Measurements from ENCODE around the gene ANKRD28. TPM values are rescaled to one million over a fixed set of nuclear protein-coding genes. Genes with fewer than 3 reads are reported as not detected.
A peak's percentile ranks its signal among the peaks of the same experiment; 100 is the strongest.

The ANKRD28 gene
- total and polyA plus RNA-seq, 9 donors: 19.9 to 32.1 (median 24.9) TPM

- H3K4me3 ChIP-seq (ENCODE audit: low read length): no peak overlapping the region
- H3K36me3 ChIP-seq (ENCODE audit: control insufficient read depth, insufficient read depth, low read length): no peaks in the 10 kb centered on the region
- peaks cover 15% of the 10 kb centered on the region for H3K9me3 ChIP-seq (replicated peaks; ENCODE audit: control insufficient read depth, low read depth, low read length)
- H3K27me3 ChIP-seq (ENCODE audit: control insufficient read depth, insufficient read depth, low read length): no peaks in the 10 kb centered on the region
- H3K4me1 ChIP-seq (ENCODE audit: control insufficient read depth, insufficient read depth, low read length): no peaks in the 10 kb centered on the region
- no peak overlapping the region for H3K27ac ChIP-seq (ENCODE audit: low read length)
- DNase-seq: no peak
Observed at GRCh38 chr3:15657016-15657415, 140.8 kb downstream of the ANKRD28 start.

- H3K4me3 ChIP-seq (ENCODE audit: low read length): no peak overlapping the region
- H3K36me3 ChIP-seq (ENCODE audit: control insufficient read depth, insufficient read depth, low read length): no peaks in the 10 kb centered on the region
- H3K4me1 ChIP-seq (ENCODE audit: control insufficient read depth, insufficient read depth, low read length): peaks cover under 1% of the 10 kb centered on the region
- no peak overlapping the region for H3K27ac ChIP-seq (ENCODE audit: low read length)
- DNase-seq: no peak
- peaks cover 15% of the 10 kb centered on the region for H3K9me3 ChIP-seq (replicated peaks; ENCODE audit: control insufficient read depth, low read depth, low read length)
- 100% methylated on average over 2 of the region's 5 CpGs for WGBS (ENCODE audit: insufficient coverage)
- no peaks in the 10 kb centered on the region for H3K27me3 ChIP-seq (ENCODE audit: control insufficient read depth, insufficient read depth, low read length)
Observed at GRCh38 chr3:15656342-15656741, 141.4 kb downstream of the ANKRD28 start.

- no peaks in the 10 kb centered on the region for H3K27me3 ChIP-seq (ENCODE audit: control insufficient read depth, insufficient read depth, low read length)
- no CpG with 5 or more reads among the region's 9 CpGs for WGBS (ENCODE audit: insufficient coverage)
- no peak for DNase-seq
- H3K27ac ChIP-seq (ENCODE audit: low read length): no peak overlapping the region
- no peak overlapping the region for H3K4me3 ChIP-seq (ENCODE audit: low read length)
- H3K4me1 ChIP-seq (ENCODE audit: control insufficient read depth, insufficient read depth, low read length): peaks cover 9% of the 10 kb centered on the region
- peaks cover 15% of the 10 kb centered on the region for H3K9me3 ChIP-seq (replicated peaks; ENCODE audit: control insufficient read depth, low read depth, low read length)
- no peaks in the 10 kb centered on the region for H3K36me3 ChIP-seq (ENCODE audit: control insufficient read depth, insufficient read depth, low read length)
Observed at GRCh38 chr3:15654891-15655290, 142.9 kb downstream of the ANKRD28 start.

GRCh38 chr3:15654127-15654526 is 143.7 kb downstream of the ANKRD28 start:
- peaks cover 15% of the 10 kb centered on the region for H3K9me3 ChIP-seq (replicated peaks; ENCODE audit: control insufficient read depth, low read depth, low read length)
- H3K27me3 ChIP-seq (ENCODE audit: control insufficient read depth, insufficient read depth, low read length): no peaks in the 10 kb centered on the region
- H3K4me3 ChIP-seq (ENCODE audit: low read length): no peak overlapping the region
- H3K4me1 ChIP-seq (ENCODE audit: control insufficient read depth, insufficient read depth, low read length): peaks cover 17% of the 10 kb centered on the region
- no peaks in the 10 kb centered on the region for H3K36me3 ChIP-seq (ENCODE audit: control insufficient read depth, insufficient read depth, low read length)
- no peak for DNase-seq
- no peak overlapping the region for H3K27ac ChIP-seq (ENCODE audit: low read length)

- no CpG with 5 or more reads among the region's 3 CpGs for WGBS (ENCODE audit: insufficient coverage)
- Histone ChIP-seq H3K4me3 (ENCODE audit: low read length) (no peak overlapping the region), H3K36me3 (ENCODE audit: control insufficient read depth, insufficient read depth, low read length) (no peaks in the 10 kb centered on the region), H3K4me1 (ENCODE audit: control insufficient read depth, insufficient read depth, low read length) (peaks cover 19% of the 10 kb centered on the region), H3K27me3 (ENCODE audit: control insufficient read depth, insufficient read depth, low read length) (no peaks in the 10 kb centered on the region), H3K9me3 (replicated peaks; ENCODE audit: control insufficient read depth, low read depth, low read length) (peaks cover 15% of the 10 kb centered on the region), H3K27ac (ENCODE audit: low read length) (no peak overlapping the region)
- DNase-seq: no peak
Observed at GRCh38 chr3:15653321-15653720, 144.5 kb downstream of the ANKRD28 start.

GRCh38 chr3:15651396-15651795 is 146.4 kb downstream of the ANKRD28 start:
- H3K36me3 ChIP-seq (ENCODE audit: control insufficient read depth, insufficient read depth, low read length): no peaks in the 10 kb centered on the region
- H3K4me3 ChIP-seq (ENCODE audit: low read length): no peak overlapping the region
- H3K4me1 ChIP-seq (ENCODE audit: control insufficient read depth, insufficient read depth, low read length): peaks cover 36% of the 10 kb centered on the region
- H3K9me3 ChIP-seq (replicated peaks; ENCODE audit: control insufficient read depth, low read depth, low read length): peaks cover 7% of the 10 kb centered on the region
- H3K27me3 ChIP-seq (ENCODE audit: control insufficient read depth, insufficient read depth, low read length): no peaks in the 10 kb centered on the region
- H3K27ac ChIP-seq (ENCODE audit: low read length): no peak overlapping the region
- DNase-seq: peak; percentile 47
- 69% methylated on average over 2 of the region's 8 CpGs for WGBS (ENCODE audit: insufficient coverage)

- Histone ChIP-seq H3K36me3 (ENCODE audit: control insufficient read depth, insufficient read depth, low read length) (no peaks in the 10 kb centered on the region), H3K27me3 (ENCODE audit: control insufficient read depth, insufficient read depth, low read length) (no peaks in the 10 kb centered on the region), H3K27ac (ENCODE audit: low read length) (no peak overlapping the region), H3K9me3 (replicated peaks; ENCODE audit: control insufficient read depth, low read depth, low read length) (no peaks in the 10 kb centered on the region), H3K4me1 (ENCODE audit: control insufficient read depth, insufficient read depth, low read length) (peaks cover 48% of the 10 kb centered on the region), H3K4me3 (ENCODE audit: low read length) (no peak overlapping the region)
- no peak for DNase-seq
- 50% methylated on average over 2 of the region's 5 CpGs for WGBS (ENCODE audit: insufficient coverage)
Observed at GRCh38 chr3:15649858-15650257, 147.9 kb downstream of the ANKRD28 start.

- Histone ChIP-seq H3K27ac (ENCODE audit: low read length) (no peak overlapping the region), H3K4me1 (ENCODE audit: control insufficient read depth, insufficient read depth, low read length) (peaks cover 51% of the 10 kb centered on the region), H3K4me3 (ENCODE audit: low read length) (no peak overlapping the region), H3K9me3 (replicated peaks; ENCODE audit: control insufficient read depth, low read depth, low read length) (no peaks in the 10 kb centered on the region), H3K27me3 (ENCODE audit: control insufficient read depth, insufficient read depth, low read length) (no peaks in the 10 kb centered on the region), H3K36me3 (ENCODE audit: control insufficient read depth, insufficient read depth, low read length) (peaks cover 5% of the 10 kb centered on the region)
- DNase-seq: no peak
- WGBS (ENCODE audit: insufficient coverage): 98% methylated on average over 3 of the region's 3 CpGs
Observed at GRCh38 chr3:15649341-15649740, 148.4 kb downstream of the ANKRD28 start.

GRCh38 chr3:15647611-15648167 is 150.1 kb downstream of the ANKRD28 start:
- Histone ChIP-seq H3K36me3 (ENCODE audit: control insufficient read depth, insufficient read depth, low read length) (peaks cover 8% of the 10 kb centered on the region), H3K4me1 (ENCODE audit: control insufficient read depth, insufficient read depth, low read length) (peaks cover 51% of the 10 kb centered on the region), H3K9me3 (replicated peaks; ENCODE audit: control insufficient read depth, low read depth, low read length) (no peaks in the 10 kb centered on the region), H3K4me3 (ENCODE audit: low read length) (no peak overlapping the region), H3K27ac (ENCODE audit: low read length) (peak overlapping the region; percentile 93), H3K27me3 (ENCODE audit: control insufficient read depth, insufficient read depth, low read length) (no peaks in the 10 kb centered on the region)
- peak; percentile 79 for DNase-seq
- 8% methylated on average over 1 of the region's 4 CpGs for WGBS (ENCODE audit: insufficient coverage)

- WGBS (ENCODE audit: insufficient coverage): 28% methylated on average over 9 of the region's 13 CpGs
- Histone ChIP-seq H3K4me3 (ENCODE audit: low read length) (no peak overlapping the region), H3K9me3 (replicated peaks; ENCODE audit: control insufficient read depth, low read depth, low read length) (no peaks in the 10 kb centered on the region), H3K27me3 (ENCODE audit: control insufficient read depth, insufficient read depth, low read length) (no peaks in the 10 kb centered on the region), H3K36me3 (ENCODE audit: control insufficient read depth, insufficient read depth, low read length) (peaks cover 9% of the 10 kb centered on the region), H3K4me1 (ENCODE audit: control insufficient read depth, insufficient read depth, low read length) (peaks cover 51% of the 10 kb centered on the region), H3K27ac (ENCODE audit: low read length) (peak overlapping the region; percentile 93)
- DNase-seq: peak; percentile 83
Observed at GRCh38 chr3:15646851-15647511, 150.8 kb downstream of the ANKRD28 start.

All from muscle of leg (tissue), 11 donors.